Measurements from ENCODE around the gene PVR.
A peak's percentile ranks its signal among the peaks of the same experiment; 100 is the strongest.

The PVR gene

GRCh38 chr19:44648631-44649251 is 5.0 kb downstream of the PVR start:
- TF ChIP-seq, protein P1, sequence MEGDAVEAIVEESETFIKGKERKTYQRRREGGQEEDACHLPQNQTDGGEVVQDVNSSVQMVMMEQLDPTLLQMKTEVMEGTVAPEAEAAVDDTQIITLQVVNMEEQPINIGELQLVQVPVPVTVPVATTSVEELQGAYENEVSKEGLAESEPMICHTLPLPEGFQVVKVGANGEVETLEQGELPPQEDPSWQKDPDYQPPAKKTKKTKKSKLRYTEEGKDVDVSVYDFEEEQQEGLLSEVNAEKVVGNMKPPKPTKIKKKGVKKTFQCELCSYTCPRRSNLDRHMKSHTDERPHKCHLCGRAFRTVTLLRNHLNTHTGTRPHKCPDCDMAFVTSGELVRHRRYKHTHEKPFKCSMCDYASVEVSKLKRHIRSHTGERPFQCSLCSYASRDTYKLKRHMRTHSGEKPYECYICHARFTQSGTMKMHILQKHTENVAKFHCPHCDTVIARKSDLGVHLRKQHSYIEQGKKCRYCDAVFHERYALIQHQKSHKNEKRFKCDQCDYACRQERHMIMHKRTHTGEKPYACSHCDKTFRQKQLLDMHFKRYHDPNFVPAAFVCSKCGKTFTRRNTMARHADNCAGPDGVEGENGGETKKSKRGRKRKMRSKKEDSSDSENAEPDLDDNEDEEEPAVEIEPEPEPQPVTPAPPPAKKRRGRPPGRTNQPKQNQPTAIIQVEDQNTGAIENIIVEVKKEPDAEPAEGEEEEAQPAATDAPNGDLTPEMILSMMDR (conservative IDR thresholded peaks at IDR 0.05; ENCODE audit: low read depth): no peak
- ChIA-PET CTCF (interaction anchor here (0.8 to 1.6 kb wide), 4 partner anchors 8 to 78 kb away, joined by 3 to 7 read pairs (median 4); no protein-coding TSS in a partner anchor), POLR2A (ENCODE audit: low non-redundant PET) (interaction anchor here (1.1 kb wide), 1 partner anchor 22 kb away, joined by 5 read pairs; no protein-coding TSS in a partner anchor)
- DNase-seq (ENCODE audit: low spot score): no peak
- H3K27ac ChIP-seq: no peak overlapping the region

DNA sequence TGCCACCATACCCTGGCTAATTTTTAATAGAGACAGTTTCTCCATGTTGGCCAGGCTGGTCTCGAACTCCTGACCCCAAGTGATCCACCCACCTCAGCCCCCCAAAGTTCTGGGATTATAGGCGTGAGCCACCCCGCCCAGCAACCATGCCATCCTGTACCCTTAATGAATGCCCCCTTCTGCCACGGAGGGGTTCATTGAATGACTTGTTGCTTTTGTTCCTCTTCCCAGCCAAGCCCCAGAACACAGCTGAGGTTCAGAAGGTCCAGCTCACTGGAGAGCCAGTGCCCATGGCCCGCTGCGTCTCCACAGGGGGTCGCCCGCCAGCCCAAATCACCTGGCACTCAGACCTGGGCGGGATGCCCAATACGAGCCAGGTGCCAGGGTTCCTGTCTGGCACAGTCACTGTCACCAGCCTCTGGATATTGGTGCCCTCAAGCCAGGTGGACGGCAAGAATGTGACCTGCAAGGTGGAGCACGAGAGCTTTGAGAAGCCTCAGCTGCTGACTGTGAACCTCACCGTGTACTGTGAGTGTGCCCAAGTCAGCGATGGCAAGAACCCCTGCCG is 6.0 kb downstream of the PVR start:
- ChIA-PET POLR2A (ENCODE audit: low non-redundant PET) (interaction anchor here (0.5 to 1.1 kb wide), 2 partner anchors 23 to 130 kb away, joined by 4 to 5 read pairs; no protein-coding TSS in a partner anchor), CTCF (interaction anchor here (0.6 kb wide), 1 partner anchor 120 kb away, joined by 3 read pairs; no protein-coding TSS in a partner anchor)
- TF ChIP-seq, protein P1 (conservative IDR thresholded peaks at IDR 0.05; ENCODE audit: low read depth): no peak
- no peak for DNase-seq (ENCODE audit: low spot score)
- H3K27ac ChIP-seq: no peak overlapping the region

GRCh38 chr19:44653343-44653742 is 9.6 kb downstream of the PVR start:
- POLR2A ChIA-PET (ENCODE audit: low non-redundant PET): no interaction called here
- TF ChIP-seq, protein P1 (conservative IDR thresholded peaks at IDR 0.05; ENCODE audit: low read depth): no peak
- peak overlapping the region; percentile 7 for H3K27ac ChIP-seq
- CTCF ChIA-PET: no interaction called here
- no peak for DNase-seq (ENCODE audit: low spot score)

GRCh38 chr19:44653977-44654774 is 10.5 kb downstream of the PVR start:
- peak overlapping the region; percentile 7 for H3K27ac ChIP-seq
- POLR2A ChIA-PET (ENCODE audit: low non-redundant PET): no interaction called here
- CTCF ChIA-PET: interaction anchor here (0.6 to 1.9 kb wide), 6 partner anchors 9 to 83 kb away, joined by 3 to 6 read pairs (median 5); no protein-coding TSS in a partner anchor
- TF ChIP-seq, protein P1 (conservative IDR thresholded peaks at IDR 0.05; ENCODE audit: low read depth): peak; percentile 62
- peak; percentile 42 for DNase-seq (ENCODE audit: low spot score)

DNA sequence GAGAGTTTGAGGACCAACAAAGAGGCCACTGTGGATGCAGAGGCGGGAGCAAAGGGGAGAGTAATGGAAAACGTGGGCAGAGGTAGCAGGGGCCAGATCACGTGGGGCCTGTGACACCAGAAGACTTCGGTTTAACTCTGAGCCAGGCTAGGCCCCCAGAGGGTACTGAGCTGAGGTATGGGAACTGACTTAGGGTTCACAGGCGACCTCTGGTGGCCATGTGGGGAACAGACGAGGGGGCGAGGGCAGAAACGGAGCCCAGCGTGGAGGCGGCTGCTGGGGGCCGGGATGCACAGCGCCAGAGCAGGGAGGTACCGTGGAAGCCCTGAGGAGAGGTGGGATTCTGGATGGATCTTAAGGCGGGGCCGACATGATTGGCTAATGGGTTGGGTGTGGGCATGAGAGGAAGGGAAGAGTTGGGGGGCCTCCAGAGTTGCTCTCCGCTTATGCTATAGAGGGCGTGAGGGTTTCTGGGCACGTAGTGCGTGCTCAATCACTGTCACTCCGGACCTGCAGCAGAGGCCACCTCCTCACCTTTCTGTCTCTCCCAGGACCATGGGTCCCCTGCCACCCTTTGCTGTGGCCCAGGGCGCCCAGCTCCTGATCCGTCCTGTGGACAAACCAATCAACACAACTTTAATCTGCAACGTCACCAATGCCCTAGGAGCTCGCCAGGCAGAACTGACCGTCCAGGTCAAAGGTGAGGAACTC is 13.7 kb downstream of the PVR start:
- peak; percentile 54 for DNase-seq (ENCODE audit: low spot score)
- ChIA-PET CTCF (interaction anchor here (0.6 to 2.5 kb wide), 8 partner anchors 9 to 146 kb away, joined by 3 to 12 read pairs (median 4); partner anchors contain the start of gene PVR), POLR2A (ENCODE audit: low non-redundant PET) (no interaction called here)
- TF ChIP-seq, protein P1 (conservative IDR thresholded peaks at IDR 0.05; ENCODE audit: low read depth): peak; percentile 87
- H3K27ac ChIP-seq: peak overlapping the region; percentile 12; the same call in 1 of the 2 replicates
